Esophagus muscularis mucosa (tissue), 4 donors: ENCODE data around the gene MBP. TPM values are rescaled to one million over a fixed set of nuclear protein-coding genes. Genes with fewer than 3 reads are reported as not detected.

Source experiments
- DNase-seq: peaks from one replicate; pipeline ENCODE4 v3.0.0-alpha.2; 2017; ENCODE audit errors: extremely low spot score
- H3K27ac ChIP-seq, 4 donors: fragments of 200-600 bp; sonication (generic); replicated peaks in 1 of 4; 1 replicate in 3 of 4; 2 replicates in 1 of 4; pipeline ENCODE4 v1.5.1; 2016 to 2019; ENCODE audit warnings: mild to moderate bottlenecking in 1 of 4
- H3K27me3 ChIP-seq, 4 donors: fragments of 200-600 bp; sonication (generic); one replicate each; pipeline versions ENCODE4 v1.5.1 to v1.6.0; 2016 to 2019
- H3K36me3 ChIP-seq, 4 donors: fragments of 200-600 bp; sonication (generic); one replicate each; pipeline ENCODE4 v1.5.1; 2016 to 2019
- H3K4me1 ChIP-seq, 4 donors: fragments of 200-600 bp; sonication (generic); one replicate each; pipeline ENCODE4 v1.5.1; 2016 to 2019
- H3K4me3 ChIP-seq, 4 donors: fragments of 200-600 bp; sonication (generic); 1 replicate in 2 of 4; 2 replicates in 2 of 4; pipeline ENCODE4 v1.5.1; 2016 to 2019; ENCODE audit warnings: mild to moderate bottlenecking in 4 of 4, moderate library complexity in 1 of 4
- H3K9me3 ChIP-seq, 4 donors: fragments of 200-600 bp; sonication (generic); 1 replicate in 3 of 4; 2 replicates in 1 of 4; pipeline ENCODE4 v1.5.1; 2016 to 2019
- CTCF ChIP-seq, 3 experiments: fragments of 200-600 bp in 2 of 3; fragments of 450-650 bp in 1 of 3; sonication (generic) in 2 of 3; IDR thresholded peaks; one replicate each; pipeline ENCODE4 v1.5.1; 2017 to 2019; ENCODE audit warnings: antibody characterized with exemption in 3 of 3, mild to moderate bottlenecking in 2 of 3, moderate library complexity in 1 of 3
- EP300 ChIP-seq: sonication (generic); formaldehyde crosslinking; IDR thresholded peaks from one replicate; pipeline ENCODE4 v1.6.1; 2017; ENCODE audit warnings: antibody characterized with exemption
- POLR2A ChIP-seq: fragments of 450-650 bp; IDR thresholded peaks from one replicate; pipeline ENCODE4 v1.6.1; 2017; ENCODE audit warnings: antibody characterized with exemption, moderate library complexity, mild to moderate bottlenecking, low read depth
- POLR2AphosphoS5 ChIP-seq, 2 donors: sonication (generic); formaldehyde crosslinking; IDR thresholded peaks; one replicate each; pipeline ENCODE4 v1.6.1; 2017; ENCODE audit warnings: antibody characterized with exemption in 2 of 2
- WGBS: methylation state at CpG from one replicate; pipeline ENCODE4 v1.1.5; 2018; 5-methylcytosine and 5-hydroxymethylcytosine counted together
- intact Hi-C: fragments of 100-400 bp; cut with DNase I; formaldehyde crosslinking; loops from one replicate; pipeline ENCODE4 v1.15.1; 2023
- total RNA-seq, 4 donors: library from RNA; depleted of rRNA; stranded (reverse); fragments of >200 nt; gene quantifications; one replicate each; pipeline versions ENCODE4 v1.1.0 to v1.2.1, GENCODE V29; 2016

Gene MBP
- total RNA-seq, 4 donors from 2014 or later, result 21.9 to 31.3 (median 27.3) TPM

- Histone ChIP-seq H3K36me3 (no peaks in the 10 kb centered on the region), H3K4me3 (no peak overlapping the region), H3K27ac (peak overlapping the region in 1 of 4 donors; percentile 27), H3K27me3 (peaks cover 0 to 24% (median 0%) of the 10 kb centered on the region in 4 donors), H3K4me1 (no peaks in the 10 kb centered on the region), H3K9me3 (no peaks in the 10 kb centered on the region)
- DNase-seq, result no peak
- TF ChIP-seq POLR2AphosphoS5 (IDR thresholded peaks at IDR 0.05) (no peak), EP300 (no peak), POLR2A (no peak), CTCF (IDR thresholded peaks at IDR 0.05) (no peak)
- WGBS, result 85% methylated on average over 9 of the region's 11 CpGs
- intact Hi-C loops, result no loop called here
Measured at GRCh38 chr18:77166523-77166922, 33.9 kb upstream of the MBP start.

GRCh38 chr18:77165503-77166188 lies 33.1 kb upstream of the MBP start:
- 75% methylated on average over 19 of the region's 19 CpGs for WGBS
- no peaks in the 10 kb centered on the region for H3K9me3 ChIP-seq
- H3K36me3 ChIP-seq, result no peaks in the 10 kb centered on the region
- H3K27me3 ChIP-seq, result peaks cover 0 to 24% (median 0%) of the 10 kb centered on the region in 4 donors
- DNase-seq, result no peak
- TF ChIP-seq POLR2A (no peak), EP300 (no peak), POLR2AphosphoS5 (IDR thresholded peaks at IDR 0.05) (no peak), CTCF (IDR thresholded peaks at IDR 0.05) (no peak)
- no peaks in the 10 kb centered on the region for H3K4me1 ChIP-seq
- H3K27ac ChIP-seq, result peak overlapping the region in 1 of 4 donors; percentile 27
- intact Hi-C loops, result no loop called here
- no peak overlapping the region for H3K4me3 ChIP-seq

GRCh38 chr18:77164763-77165485 lies 32.3 kb upstream of the MBP start:
- Histone ChIP-seq H3K9me3 (no peaks in the 10 kb centered on the region), H3K36me3 (no peaks in the 10 kb centered on the region), H3K27me3 (peaks cover 0 to 24% (median 0%) of the 10 kb centered on the region in 4 donors), H3K27ac (no peak overlapping the region), H3K4me3 (no peak overlapping the region), H3K4me1 (no peaks in the 10 kb centered on the region)
- no peak for DNase-seq
- no peak for TF ChIP-seq CTCF (IDR thresholded peaks at IDR 0.05)
- no peak for TF ChIP-seq EP300
- no peak for TF ChIP-seq POLR2A
- no peak for TF ChIP-seq POLR2AphosphoS5 (IDR thresholded peaks at IDR 0.05)
- intact Hi-C loops, result no loop called here
- 91% methylated on average over 20 of the region's 20 CpGs for WGBS

GRCh38 chr18:77164026-77164425 lies 31.4 kb upstream of the MBP start:
- intact Hi-C loops, result no loop called here
- no peaks in the 10 kb centered on the region for H3K9me3 ChIP-seq
- H3K27me3 ChIP-seq, result peaks cover 0 to 24% (median 0%) of the 10 kb centered on the region in 4 donors
- no peak for DNase-seq
- H3K36me3 ChIP-seq, result no peaks in the 10 kb centered on the region
- H3K27ac ChIP-seq, result no peak overlapping the region
- 81% methylated on average over 11 of the region's 13 CpGs for WGBS
- no peaks in the 10 kb centered on the region for H3K4me1 ChIP-seq
- H3K4me3 ChIP-seq, result no peak overlapping the region
- no peak for TF ChIP-seq POLR2A
- TF ChIP-seq EP300, result no peak
- no peak for TF ChIP-seq POLR2AphosphoS5 (IDR thresholded peaks at IDR 0.05)
- no peak for TF ChIP-seq CTCF (IDR thresholded peaks at IDR 0.05)
